Endothelial cell of umbilical vein (primary cell): ENCODE measurements around the gene MMP11.

Source experiments
- CTCF ChIP-seq, 2 donors: IDR thresholded peaks; 1 replicate in 1 of 2; 2 replicates in 1 of 2; pipeline ENCODE4 v1.5.1; 2011; ENCODE audit warnings: low read length in 2 of 2, mild to moderate bottlenecking in 2 of 2, moderate library complexity in 2 of 2, control low read depth in 1 of 2, inconsistent platforms in 1 of 2, low read depth in 1 of 2; ENCODE audit not compliant: insufficient read depth in 1 of 2; ENCODE audit errors: extremely low read depth in 1 of 2
- GATA2 ChIP-seq: IDR thresholded peaks from 2 replicates; pipeline ENCODE4 v1.7.0; 2011; ENCODE audit warnings: low read depth, mild to moderate bottlenecking, moderate library complexity, mixed read lengths, low read length; ENCODE audit not compliant: insufficient read length, insufficient read depth

GRCh38 chr22:23817146-23817545 is 44.5 kb downstream of the MMP11 start:
- TF ChIP-seq GATA2, result no peak
- TF ChIP-seq CTCF (IDR thresholded peaks at IDR 0.05; ENCODE audit: extremely low read depth in 1 of 2, insufficient read depth in 1 of 2, low read depth in 1 of 2, low read length in 2 of 2), result no peak
